Measurements from ENCODE around the gene CD24. TPM values are rescaled to one million over a fixed set of nuclear protein-coding genes. Genes with fewer than 3 reads are reported as not detected.

The CD24 gene
- total and polyA plus RNA-seq, 10 of the 15 experiments (the other 5 are each of a cell fraction or from before 2014, with no cell fraction given) = 0.19 to 21.2 (median 9.0) TPM

DNA sequence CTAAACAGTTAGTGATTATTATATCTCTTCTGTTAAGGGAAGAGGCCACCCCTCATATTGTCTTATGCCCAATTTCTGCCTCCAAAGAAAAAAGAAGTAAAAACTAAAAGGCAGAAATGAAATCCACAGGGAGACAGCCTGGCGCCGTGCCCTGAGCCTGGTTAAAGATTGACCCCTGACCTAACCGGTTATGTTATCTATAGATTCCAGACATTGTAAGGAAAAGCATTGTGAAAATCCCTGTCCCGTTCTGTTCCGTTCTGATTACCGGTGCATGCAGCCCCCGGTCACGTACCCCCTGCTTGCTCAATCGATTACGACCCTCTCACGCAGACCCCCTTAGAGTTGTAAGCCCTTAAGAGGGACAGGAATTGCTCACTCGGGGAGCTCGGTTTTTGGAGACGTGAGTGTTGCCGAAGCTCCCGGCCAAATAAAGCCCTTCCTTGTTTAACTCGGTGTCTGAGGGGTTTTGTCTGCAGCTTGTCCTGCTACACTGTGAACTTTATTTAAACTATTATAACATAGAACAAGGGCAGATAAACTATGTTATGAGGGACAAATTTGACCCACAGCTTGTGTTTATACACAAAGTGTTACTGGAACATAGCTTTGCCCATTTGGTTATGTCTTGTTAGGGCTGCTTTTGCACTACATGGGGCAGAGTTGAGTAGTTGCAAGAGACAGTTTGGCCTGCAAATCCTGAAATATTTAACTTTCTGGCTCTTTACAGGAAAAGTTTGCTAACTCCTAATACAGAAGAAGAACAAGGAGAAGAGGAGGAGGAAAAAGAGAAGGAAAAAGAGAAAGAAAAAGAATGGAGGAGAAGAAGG is 49.6 kb downstream of the CD24 start (continued):
- TF ChIP-seq, protein P1, sequence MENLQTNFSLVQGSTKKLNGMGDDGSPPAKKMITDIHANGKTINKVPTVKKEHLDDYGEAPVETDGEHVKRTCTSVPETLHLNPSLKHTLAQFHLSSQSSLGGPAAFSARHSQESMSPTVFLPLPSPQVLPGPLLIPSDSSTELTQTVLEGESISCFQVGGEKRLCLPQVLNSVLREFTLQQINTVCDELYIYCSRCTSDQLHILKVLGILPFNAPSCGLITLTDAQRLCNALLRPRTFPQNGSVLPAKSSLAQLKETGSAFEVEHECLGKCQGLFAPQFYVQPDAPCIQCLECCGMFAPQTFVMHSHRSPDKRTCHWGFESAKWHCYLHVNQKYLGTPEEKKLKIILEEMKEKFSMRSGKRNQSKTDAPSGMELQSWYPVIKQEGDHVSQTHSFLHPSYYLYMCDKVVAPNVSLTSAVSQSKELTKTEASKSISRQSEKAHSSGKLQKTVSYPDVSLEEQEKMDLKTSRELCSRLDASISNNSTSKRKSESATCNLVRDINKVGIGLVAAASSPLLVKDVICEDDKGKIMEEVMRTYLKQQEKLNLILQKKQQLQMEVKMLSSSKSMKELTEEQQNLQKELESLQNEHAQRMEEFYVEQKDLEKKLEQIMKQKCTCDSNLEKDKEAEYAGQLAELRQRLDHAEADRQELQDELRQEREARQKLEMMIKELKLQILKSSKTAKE (IDR thresholded peaks at IDR 0.05; ENCODE audit: low read depth, poor library complexity, severe bottlenecking) = no peak
- TF ChIP-seq POLR2AphosphoS2 (IDR thresholded peaks at IDR 0.05; ENCODE audit: low read depth, low read length) (no peak), RUNX3 (IDR thresholded peaks at IDR 0.05; ENCODE audit: low read length) (no peak)

DNA sequence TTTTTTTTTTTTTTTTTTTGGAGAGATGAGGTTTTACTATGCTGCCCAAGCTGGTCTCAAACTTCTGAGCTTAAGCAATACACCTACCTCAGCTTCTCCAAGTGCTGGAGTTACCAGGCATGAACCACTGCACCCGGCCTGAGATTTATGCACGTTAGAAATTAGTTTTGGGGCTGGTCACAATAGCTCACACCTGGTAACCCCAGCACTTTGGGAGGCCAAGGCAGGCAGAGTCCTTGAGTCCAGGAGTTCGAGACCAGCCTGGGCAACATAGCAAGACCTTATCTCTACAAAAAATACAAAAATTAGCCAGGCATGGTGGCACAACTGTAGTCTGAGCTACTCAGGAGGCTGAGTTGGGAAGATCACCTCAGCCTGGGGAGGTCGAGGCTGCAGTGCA is 51.9 kb downstream of the CD24 start:
- BruUV-seq (replicated peaks) = no TSS peak
- no peaks in the 10 kb centered on the region for H3K4me1 ChIP-seq (ENCODE audit: control insufficient read depth, insufficient read depth, low read length)
- no peak overlapping the region for H3K27ac ChIP-seq (ENCODE audit: control insufficient read depth, insufficient read depth)
- intact Hi-C loops (cut with micrococcal nuclease; ENCODE audit: unreplicated experiment) = no loop called here
- CTCF ChIA-PET = no interaction called here
- no peaks in the 10 kb centered on the region for H3K79me2 ChIP-seq (ENCODE audit: control insufficient read depth, insufficient read depth, low read length)
- no peaks in the 10 kb centered on the region for H4K20me1 ChIP-seq (ENCODE audit: control insufficient read depth, insufficient read depth)
- no peak overlapping the region for H3K4me3 ChIP-seq
- no peak for DNase-seq (ENCODE audit: low read depth, low spot score)
- FAIRE-seq = no peak
- no peaks in the 10 kb centered on the region for H3K9me3 ChIP-seq (replicated peaks; ENCODE audit: control insufficient read depth, insufficient read depth, low read length)
- H2AFZ ChIP-seq (ENCODE audit: control insufficient read depth, low read depth, low read length) = no peak overlapping the region
- no peak overlapping the region for H3K9ac ChIP-seq (ENCODE audit: control insufficient read depth, insufficient read depth, low read length)
- POLR2A ChIA-PET = no interaction called here
- ATAC-seq = no peak
- in situ Hi-C loops (cut with MboI) = no loop called here
- 42% methylated on average over 4 of the region's 4 CpGs for WGBS (ENCODE audit: insufficient coverage, insufficient replicate concordance, low lambda C conversion rate, missing lambda C conversion rate)
- SMC1A ChIA-PET (ENCODE audit: uncharacterized antibody, unreplicated experiment) = no interaction called here
- no peaks in the 10 kb centered on the region for H3K27me3 ChIP-seq (replicated peaks in 1 of 2; ENCODE audit: control insufficient read depth in 2 of 2, insufficient read depth in 2 of 2, low read length in 1 of 2)
- no peaks in the 10 kb centered on the region for H3K36me3 ChIP-seq (ENCODE audit: control insufficient read depth in 2 of 2, insufficient read depth in 2 of 2, low read length in 1 of 2)
- H3K4me2 ChIP-seq (ENCODE audit: control insufficient read depth, insufficient read depth) = no peak overlapping the region
- RAD21 ChIA-PET (ENCODE audit: unreplicated experiment) = no interaction called here
- TF ChIP-seq, protein P2, sequence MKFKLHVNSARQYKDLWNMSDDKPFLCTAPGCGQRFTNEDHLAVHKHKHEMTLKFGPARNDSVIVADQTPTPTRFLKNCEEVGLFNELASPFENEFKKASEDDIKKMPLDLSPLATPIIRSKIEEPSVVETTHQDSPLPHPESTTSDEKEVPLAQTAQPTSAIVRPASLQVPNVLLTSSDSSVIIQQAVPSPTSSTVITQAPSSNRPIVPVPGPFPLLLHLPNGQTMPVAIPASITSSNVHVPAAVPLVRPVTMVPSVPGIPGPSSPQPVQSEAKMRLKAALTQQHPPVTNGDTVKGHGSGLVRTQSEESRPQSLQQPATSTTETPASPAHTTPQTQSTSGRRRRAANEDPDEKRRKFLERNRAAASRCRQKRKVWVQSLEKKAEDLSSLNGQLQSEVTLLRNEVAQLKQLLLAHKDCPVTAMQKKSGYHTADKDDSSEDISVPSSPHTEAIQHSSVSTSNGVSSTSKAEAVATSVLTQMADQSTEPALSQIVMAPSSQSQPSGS (IDR thresholded peaks at IDR 0.05; ENCODE audit: low read length) = no peak
- TF ChIP-seq, protein P3, sequence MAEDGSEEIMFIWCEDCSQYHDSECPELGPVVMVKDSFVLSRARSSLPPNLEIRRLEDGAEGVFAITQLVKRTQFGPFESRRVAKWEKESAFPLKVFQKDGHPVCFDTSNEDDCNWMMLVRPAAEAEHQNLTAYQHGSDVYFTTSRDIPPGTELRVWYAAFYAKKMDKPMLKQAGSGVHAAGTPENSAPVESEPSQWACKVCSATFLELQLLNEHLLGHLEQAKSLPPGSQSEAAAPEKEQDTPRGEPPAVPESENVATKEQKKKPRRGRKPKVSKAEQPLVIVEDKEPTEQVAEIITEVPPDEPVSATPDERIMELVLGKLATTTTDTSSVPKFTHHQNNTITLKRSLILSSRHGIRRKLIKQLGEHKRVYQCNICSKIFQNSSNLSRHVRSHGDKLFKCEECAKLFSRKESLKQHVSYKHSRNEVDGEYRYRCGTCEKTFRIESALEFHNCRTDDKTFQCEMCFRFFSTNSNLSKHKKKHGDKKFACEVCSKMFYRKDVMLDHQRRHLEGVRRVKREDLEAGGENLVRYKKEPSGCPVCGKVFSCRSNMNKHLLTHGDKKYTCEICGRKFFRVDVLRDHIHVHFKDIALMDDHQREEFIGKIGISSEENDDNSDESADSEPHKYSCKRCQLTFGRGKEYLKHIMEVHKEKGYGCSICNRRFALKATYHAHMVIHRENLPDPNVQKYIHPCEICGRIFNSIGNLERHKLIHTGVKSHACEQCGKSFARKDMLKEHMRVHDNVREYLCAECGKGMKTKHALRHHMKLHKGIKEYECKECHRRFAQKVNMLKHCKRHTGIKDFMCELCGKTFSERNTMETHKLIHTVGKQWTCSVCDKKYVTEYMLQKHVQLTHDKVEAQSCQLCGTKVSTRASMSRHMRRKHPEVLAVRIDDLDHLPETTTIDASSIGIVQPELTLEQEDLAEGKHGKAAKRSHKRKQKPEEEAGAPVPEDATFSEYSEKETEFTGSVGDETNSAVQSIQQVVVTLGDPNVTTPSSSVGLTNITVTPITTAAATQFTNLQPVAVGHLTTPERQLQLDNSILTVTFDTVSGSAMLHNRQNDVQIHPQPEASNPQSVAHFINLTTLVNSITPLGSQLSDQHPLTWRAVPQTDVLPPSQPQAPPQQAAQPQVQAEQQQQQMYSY (CRISPR knock-in tag; IDR thresholded peaks at IDR 0.05) = no peak
- no peak for TF ChIP-seq WRNIP1 (IDR thresholded peaks at IDR 0.05; ENCODE audit: borderline replicate concordance, low read depth, low read length)
- no peak for TF ChIP-seq ZNF622 (IDR thresholded peaks at IDR 0.05)
- TF ChIP-seq, protein P4, sequence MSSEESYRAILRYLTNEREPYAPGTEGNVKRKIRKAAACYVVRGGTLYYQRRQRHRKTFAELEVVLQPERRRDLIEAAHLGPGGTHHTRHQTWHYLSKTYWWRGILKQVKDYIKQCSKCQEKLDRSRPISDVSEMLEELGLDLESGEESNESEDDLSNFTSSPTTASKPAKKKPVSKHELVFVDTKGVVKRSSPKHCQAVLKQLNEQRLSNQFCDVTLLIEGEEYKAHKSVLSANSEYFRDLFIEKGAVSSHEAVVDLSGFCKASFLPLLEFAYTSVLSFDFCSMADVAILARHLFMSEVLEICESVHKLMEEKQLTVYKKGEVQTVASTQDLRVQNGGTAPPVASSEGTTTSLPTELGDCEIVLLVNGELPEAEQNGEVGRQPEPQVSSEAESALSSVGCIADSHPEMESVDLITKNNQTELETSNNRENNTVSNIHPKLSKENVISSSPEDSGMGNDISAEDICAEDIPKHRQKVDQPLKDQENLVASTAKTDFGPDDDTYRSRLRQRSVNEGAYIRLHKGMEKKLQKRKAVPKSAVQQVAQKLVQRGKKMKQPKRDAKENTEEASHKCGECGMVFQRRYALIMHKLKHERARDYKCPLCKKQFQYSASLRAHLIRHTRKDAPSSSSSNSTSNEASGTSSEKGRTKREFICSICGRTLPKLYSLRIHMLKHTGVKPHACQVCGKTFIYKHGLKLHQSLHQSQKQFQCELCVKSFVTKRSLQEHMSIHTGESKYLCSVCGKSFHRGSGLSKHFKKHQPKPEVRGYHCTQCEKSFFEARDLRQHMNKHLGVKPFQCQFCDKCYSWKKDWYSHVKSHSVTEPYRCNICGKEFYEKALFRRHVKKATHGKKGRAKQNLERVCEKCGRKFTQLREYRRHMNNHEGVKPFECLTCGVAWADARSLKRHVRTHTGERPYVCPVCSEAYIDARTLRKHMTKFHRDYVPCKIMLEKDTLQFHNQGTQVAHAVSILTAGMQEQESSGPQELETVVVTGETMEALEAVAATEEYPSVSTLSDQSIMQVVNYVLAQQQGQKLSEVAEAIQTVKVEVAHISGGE (CRISPR knock-in tag; IDR thresholded peaks at IDR 0.05) = no peak
